GM18502 (cell line): ENCODE measurements around the gene TENM3.

Experiments
- ATAC-seq: cut with Tn5 transposase; IDR thresholded peaks from one replicate; pipeline ENCODE4 v1.9.1; 2021; ENCODE audit warnings: mild to moderate bottlenecking; ENCODE audit not compliant: unreplicated experiment, poor library complexity

TENM3 gene

DNA sequence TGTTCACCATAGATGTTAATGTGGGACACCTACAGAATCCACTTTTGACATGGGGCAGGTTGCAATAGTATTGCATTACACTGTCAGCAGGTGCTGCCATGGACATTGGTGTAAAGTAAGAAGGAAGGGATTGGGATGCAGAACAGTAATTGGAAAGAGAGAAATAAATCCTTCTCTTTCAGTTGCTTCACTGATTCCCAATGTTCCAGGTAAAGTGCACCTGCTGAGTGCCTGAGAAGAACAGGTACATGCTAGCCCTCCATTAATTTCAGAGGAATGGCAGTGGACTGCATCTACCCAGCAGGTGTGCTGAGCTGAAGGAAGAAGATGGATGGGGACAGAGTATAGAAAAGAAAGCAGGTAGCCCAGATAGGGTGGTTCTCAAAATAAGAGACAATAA, 248.5 kb downstream of the TENM3 start:
- peak; percentile 14 for ATAC-seq

DNA sequence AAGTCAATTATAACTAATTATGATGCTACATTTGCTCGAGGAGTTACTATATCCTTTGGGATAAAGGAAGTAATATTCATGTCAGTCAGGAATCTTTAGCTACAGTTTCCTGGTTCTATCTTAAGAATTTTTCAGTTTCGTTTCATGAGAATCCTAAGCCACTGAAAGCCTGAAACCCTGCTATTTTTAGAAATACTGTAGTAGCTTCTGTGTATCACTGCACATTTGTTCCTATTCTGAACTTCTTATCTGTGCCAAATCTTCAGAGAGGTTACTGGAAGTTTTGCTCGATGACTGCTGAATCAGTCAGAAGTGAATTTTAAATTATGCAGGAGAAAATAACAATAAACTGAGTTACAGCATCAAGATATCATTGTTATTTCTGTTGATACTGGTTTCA, 249.2 kb downstream of the TENM3 start:
- peak; percentile 80 for ATAC-seq

DNA sequence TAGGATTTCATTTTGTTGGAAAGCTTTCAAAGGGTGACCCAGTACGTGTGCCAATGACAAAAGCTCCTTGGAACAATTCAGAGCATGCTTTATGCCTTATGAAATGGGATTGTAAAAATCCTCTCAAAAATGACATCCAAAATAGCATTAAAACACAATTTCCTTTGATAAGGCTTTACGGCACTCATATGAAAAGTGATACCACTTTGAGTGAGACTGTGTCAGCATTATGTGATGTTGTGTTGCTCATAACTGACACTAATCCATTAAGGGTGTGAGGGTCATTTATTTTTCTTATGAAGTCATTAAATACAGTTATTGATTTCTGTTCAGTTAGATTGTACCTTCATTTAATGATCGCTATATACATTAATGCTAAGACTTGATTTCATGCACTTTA, 250.2 kb downstream of the TENM3 start:
- ATAC-seq = no peak

DNA sequence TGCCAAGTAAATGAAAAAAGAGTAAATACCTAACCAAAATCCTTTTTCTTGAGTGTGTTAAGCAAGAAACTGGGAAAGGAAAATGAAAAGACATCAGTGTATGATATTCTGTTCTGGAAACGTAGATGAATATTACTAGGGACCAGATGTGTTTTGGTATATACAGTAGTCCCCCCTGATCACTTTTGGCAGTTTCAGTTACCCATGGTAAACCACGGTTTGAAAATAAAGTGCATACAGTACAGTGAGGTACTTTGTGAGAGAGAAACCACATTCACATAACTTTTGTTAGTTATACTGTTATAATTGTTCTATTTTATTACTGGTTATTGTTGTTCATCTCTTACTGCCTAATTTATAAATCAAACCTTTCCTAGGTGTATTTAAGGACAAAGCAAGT, 250.9 kb downstream of the TENM3 start:
- ATAC-seq = peak; percentile 60

DNA sequence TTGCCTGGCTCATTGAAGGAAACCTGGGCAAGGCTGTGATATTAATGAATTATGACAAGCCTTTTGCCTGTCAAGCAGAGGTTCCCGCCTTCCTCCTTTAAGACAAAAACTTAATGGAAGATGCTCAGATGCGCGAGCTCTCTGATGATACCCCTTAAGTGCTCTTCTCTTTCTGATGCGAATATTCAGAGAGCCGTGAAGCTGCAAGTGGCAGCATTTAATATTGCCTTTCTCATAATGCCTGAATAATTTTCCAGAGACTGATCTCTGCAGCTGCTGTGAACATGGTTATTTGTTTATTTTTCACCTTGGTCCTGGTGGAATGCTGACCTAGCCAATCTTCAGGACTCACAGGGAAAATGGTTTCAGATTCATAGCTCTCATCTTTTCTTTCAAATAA, 251.8 kb downstream of the TENM3 start:
- ATAC-seq = no peak

DNA sequence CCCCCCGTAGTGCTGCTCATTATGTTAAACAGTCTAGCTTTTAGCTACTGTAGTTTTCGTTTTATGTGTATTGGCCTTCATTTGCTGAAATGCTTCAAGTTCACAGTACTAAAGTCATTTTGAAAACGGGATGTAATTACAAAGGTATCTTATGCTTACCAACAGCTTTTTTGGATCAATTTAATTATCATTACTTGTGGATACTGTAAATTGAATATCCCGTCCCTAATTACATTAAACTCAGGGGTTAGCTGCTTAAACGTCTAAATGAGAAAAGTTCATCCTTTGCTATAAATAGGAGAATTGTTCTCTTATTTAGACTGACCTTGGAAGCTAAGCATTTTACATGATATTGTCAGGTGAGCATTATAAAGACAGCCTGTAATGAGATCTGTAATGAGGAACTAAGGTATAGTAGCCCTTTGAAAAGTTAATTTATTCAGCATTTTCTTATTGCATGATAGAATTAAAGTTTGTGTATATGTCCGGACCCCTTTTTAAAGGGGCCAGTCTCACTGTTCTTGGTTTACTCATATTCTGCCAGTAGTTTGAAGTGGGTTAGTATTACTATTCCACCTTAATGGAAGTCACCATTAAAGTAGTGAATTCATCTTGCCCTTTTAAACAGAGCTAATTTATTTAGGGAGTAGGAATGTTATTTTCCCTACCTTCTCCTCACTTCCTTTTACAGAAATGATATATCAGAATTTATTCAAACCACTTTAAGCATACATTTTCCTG, 252.6 kb downstream of the TENM3 start:
- no peak for ATAC-seq

DNA sequence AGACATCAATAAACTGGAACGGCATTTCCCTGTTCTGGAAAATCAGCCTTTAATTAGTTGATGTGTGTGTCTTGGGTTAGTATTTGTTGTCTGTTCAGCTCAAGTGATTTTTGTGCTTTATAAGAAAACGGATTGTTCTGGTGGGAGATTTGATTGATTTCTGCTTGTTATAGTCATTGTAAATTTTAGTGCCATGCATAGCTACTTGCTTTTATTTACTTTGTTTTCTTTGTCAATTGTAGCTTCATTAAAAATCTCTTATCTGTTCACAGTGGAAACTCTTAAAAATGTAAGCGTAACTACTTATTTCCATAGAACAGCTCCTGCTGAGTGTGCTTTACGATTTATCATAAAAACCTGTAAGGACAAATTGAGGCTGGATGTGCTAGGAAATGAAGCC, 253.2 kb downstream of the TENM3 start:
- ATAC-seq = no peak

DNA sequence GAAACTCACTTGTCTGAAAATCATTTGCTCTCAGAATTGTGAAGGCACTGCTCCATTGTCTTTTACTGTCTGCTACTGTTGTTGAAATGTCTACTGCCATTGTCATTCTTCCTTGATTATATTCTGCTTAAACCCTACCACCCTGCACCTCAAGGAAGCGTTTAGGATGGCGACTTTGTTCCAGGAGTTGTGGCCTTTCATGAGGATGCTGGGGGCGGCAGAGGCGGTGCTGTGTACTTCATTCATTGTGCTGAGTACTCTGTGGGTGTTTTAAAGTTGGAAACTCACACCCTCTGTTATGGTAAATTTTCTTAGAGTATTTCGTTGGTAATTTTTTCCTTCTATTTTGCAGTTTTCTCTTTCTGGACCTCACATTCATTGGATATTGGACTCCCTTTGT, 258.9 kb downstream of the TENM3 start:
- ATAC-seq = no peak

DNA sequence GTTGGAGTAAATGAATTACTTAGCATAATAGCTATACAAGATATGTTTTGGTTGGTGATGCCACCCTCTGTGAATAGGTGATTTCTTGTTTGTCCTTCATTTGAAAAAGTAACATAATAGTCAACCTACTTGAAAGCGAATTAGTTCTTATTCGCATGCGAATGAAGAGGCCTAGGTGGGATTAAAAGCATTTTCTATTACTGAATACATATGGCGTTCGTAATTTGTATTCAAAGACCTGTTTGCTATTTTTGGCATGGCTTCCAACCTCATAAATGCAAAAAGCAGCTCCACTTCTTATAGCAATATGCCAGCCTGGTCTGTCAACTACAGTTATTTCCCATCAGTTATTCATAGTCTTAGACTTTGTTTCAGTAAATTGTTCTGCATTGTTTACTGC, 261.3 kb downstream of the TENM3 start:
- no peak for ATAC-seq

DNA sequence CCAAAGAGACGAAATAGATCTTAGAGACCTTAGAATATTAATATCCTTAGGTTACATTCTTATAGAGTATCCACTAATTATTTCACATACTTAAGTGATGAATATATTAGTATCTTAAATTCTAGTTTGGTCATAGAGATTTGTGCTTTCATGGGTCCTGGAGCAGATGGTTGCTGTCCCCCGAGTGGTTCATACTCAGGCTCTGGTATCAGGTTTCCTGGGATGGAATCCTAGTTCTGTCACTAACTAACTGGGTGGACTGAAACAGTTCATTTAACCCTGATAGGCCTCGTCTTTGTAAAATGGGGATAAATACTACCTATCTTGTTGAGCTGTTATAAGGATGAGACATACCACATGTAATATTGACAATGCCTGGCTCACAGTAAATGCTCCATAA, 264.6 kb downstream of the TENM3 start:
- ATAC-seq = no peak

DNA sequence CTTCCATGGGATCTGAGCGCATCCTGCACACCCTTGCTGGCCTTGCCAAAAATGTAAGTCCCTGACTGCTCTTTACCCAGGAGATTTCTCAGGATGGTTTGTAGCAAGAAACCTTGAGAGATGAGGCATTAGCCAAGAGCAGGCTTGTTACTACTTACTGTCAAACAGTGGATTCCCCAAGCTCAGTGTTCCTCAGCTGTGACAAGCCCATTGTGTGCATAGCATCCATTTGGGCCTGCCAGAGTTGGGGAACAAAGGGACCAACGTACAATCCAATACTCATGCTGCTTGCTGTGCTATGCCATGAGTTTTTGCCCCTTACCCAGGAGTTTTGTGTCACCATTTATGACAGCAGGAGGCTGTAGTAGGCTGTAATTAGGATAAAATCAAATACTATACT, 267.6 kb downstream of the TENM3 start:
- no peak for ATAC-seq

DNA sequence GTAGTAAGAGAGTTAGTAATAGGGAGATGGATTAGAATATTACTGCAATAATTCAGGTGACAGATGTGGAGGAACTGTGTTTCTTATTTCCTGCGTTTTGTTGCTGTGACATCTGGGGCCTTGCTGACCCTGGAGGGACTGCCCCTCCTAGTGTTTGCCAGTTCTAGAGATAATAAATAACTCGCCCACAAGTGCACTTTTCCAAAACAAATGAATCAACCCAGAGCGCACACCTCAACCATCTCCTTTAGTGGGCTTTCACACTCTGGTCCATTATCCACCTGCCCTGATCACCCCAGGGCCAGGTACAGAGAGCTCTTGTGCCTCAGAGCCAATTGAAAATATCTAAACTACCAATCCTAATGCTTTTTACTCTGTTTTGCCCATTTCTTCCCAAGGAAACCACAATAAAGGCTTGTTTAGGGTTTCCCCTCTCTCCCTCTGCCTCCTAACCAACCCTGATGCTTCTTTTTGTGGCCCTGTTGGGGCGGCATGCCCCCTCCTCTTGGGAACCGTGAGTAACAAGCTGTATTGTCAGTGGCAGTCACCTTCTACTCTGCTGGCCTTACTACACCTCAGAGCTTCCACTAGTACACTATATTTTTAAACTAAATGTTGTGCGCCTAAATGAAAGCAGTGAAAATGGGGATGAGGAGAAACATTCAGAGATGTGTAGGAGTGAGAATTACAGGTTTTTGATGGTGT, 270.5 kb downstream of the TENM3 start:
- ATAC-seq = no peak

DNA sequence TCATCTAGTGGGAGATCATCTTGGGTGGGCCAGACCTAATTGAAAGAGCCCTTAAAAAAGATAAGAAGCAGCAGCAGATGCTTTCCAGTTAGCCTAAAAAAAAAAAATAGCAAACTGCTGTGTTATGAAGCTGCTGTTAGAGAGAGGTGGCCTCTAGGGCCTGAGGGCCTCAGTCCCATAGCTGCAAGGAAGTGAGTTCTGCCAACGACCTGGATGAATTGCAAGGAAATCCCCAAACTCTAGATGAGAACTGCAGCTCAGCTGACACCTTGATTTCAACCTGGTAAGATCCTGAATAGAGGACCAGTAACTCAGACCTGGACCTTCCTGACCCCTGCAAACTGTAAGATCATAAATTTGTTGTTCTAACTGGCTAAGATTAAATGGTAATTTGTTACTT, 275.2 kb downstream of the TENM3 start:
- peak; percentile 54 for ATAC-seq

DNA sequence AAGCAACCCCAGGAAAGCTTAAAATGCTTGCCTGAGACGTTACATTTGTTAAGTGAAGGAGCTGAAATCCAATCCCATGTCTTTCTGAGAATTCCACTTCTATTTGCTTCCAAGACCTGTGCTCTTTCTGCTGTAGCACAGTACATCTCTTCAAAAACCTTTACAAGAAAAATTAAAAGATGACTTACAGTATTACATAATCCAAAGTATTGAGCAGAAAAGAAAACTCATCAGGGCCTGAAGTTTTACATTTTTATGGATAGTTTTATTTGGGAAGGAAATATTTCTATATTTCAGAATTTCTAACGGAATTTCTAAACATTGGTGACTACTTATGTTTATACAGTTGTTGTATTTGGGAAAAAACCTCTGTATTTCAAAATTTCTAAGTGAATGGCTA, 276.3 kb downstream of the TENM3 start:
- no peak for ATAC-seq

DNA sequence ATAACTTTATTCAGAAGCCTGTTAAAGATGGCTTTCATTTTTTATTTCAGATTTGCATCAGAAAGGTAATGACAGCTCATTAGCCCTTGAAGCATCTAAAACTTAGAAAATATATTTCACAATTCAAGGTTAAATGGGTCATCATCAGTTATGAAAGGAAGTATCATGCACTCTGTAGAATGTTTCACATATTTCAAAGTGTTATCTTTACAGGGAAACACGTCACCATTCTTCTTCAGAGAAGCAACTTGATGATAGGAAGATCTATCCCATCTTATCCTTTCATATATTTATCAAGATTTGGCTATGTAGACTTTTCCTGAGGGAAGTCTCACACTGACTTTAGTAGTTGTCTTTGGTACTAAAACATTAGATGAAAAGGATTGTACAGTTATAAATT, 277.8 kb downstream of the TENM3 start:
- ATAC-seq = no peak

DNA sequence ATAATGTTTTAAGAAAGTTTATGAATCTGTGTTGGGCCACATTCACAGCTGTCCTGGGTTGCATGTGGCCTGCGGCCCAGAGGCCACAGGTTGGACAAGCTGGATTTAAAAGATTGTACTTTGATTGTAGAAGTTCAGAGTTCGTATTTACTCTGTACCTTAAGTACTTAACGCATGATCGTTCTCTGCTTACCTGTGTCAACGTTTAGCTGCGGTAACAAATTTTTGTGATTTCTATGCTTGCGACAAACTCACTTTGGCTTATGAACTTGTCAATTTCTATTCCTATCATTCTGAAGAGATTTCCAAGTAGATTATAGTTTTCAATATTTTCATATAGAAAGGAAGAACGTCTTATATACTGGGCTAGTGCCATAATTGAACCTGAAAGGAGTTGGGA, 285.6 kb downstream of the TENM3 start:
- no peak for ATAC-seq

DNA sequence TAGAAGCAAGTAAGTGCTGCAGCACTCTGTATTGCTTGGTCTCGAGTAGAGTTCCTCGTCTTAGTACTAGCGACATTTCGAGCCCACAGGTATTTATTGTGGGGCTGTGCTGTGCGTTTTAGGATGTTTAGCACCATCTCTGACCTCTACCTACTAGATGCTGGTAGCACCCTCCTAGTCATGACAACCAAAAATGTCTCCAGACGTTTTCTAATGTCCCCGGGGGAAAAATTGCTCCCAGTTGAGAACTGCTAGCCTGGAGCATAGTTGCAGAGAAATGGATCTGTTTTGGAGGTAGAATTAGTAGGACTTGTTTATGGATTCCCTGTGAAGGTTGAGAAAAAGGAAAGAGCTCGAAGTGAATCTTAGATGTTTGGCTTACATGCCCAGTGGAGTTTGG, 287.2 kb downstream of the TENM3 start:
- no peak for ATAC-seq

DNA sequence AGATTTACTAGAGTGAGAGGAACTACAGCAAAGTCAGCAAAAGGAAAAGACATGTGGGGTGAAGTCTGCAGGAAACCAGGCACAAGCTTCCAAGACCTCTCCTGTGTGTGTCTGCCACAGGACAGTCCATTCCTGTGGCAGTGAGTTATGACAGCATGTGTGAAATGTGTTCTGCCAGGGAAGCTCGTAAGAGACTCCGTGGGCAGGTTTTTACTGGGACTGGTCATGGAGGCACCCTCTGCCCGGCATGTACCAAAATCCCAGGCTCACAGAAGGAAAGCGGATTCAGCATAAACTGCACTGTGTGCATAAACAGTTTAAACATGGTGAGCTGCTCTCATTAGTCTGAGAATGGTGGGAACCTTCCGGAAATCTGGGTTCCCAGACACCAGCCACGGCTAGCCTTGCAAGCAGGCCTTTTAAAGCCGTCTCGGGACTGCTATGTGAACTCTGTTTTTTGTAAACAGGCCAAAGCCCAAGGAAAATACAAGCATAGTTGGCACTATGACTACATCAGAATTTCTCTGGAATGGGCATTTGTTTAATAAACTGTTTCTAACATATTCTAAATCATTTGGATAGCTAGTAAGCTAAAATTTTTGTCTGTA, 288.5 kb downstream of the TENM3 start:
- no peak for ATAC-seq

DNA sequence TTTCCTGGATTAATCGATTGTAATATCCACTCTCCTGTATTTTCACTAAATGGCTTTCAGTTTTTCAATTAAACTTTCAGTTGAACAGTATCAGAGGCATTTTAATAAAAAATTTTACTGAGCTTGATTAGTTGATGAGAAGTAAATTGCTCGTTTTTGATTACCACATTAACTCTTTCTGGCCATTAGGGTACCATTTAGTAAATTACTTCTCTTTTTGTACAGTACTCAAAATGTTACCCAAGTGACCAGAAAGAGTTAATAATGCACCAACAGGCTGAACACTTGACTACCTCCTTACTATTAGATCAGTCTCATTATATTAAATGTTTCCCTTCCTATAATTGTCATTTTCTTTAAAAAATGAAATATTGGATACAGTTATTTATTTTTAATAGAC, 289.2 kb downstream of the TENM3 start:
- ATAC-seq = no peak

DNA sequence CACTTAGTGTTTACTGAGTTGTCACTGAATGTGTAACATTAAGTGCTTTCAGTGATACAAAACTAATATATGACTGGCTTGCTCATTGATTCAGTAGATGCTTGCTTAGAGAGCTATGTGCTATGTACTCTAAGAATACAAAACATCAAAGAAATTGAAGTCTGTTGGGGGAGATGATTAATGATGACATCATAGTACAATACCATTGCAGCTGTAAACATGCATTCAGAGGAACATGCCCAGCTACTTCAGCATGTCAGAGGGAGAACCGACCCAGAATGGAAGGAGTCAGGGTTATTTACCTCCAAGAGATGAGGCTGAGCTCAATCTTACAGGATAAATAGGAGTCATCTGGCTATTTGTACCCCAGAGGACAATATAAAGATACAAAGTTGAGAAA, 290.8 kb downstream of the TENM3 start:
- no peak for ATAC-seq

DNA sequence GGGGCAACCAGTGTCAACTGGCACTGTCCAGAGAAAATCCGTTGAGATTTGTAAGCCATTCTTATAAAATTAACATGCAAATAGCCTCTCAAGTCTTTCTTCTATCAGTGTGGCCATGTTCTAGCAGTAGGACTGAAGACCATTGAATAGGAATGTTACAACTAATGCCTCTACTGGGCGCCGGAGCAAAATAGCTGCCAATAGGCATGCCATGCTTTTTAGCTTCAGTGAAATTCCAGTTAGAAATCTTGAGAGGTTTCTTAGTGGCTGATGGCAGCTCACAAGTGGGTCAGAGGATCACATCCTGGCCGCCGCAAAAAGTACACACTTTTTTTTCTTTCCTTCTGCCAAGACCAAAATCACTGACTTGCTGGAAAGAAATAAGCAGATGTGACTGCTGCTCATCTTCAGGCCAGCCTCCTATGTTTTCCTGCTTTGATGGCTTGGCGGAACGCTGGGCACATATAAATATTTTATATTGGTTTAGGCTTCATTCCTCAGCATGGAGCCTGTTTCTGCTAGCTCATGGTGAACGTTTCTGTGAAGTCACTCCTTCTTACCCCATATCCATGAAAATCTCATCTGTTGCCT, 293.1 kb downstream of the TENM3 start:
- no peak for ATAC-seq
